Activated CD4-positive, alpha-beta T cell treated with anti-CD3 and anti-CD28 coated beads, Interleukin-2, amount 50 U/mL, for 4 hours (primary cell): ENCODE data around the gene HAP1.

Source experiments
- DNase-seq, 2 experiments: peaks; one replicate each; pipeline ENCODE4 v3.0.0-alpha.2; 2020

The HAP1 gene

DNA sequence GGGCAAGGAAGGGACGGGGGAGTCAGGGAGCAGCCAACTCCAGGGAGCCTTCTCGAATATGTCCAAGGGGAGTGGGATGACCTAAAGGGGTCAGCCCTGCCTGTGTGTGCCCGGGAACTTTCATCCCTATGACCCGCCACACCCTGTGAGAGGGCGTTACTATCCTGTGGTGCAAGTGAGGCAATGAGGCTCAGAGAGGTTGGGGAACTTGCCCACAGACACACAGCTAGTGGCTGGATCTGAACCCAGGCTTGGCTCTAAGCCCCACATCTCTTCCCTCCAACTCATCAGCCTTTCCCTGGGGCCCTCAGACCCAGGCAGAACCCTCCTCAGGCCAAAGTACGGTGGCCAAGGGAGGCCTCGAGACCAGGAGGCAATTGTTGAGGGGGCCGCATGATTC lies 28.9 kb upstream of the HAP1 start:
- no peak for DNase-seq

DNA sequence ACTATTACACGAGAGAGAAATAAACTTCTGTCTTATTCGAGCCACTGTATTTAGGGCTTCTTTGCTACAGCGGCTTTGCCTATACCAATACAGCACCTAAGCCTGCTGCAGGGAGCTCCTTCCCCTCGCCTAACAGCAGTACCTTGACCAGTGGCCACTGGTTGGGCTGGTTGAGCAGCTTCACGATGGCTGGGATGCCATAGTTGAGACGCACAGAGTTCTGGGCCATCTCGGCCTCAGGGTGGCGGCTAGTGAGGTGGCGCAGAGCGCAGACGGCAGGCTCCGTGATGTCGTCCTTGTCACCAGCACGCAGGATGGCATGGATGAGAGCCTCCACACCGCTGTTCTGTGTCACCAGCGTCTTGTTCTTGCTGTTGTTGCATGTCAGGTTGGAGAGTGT lies 28.4 kb upstream of the HAP1 start:
- DNase-seq, result no peak

DNA sequence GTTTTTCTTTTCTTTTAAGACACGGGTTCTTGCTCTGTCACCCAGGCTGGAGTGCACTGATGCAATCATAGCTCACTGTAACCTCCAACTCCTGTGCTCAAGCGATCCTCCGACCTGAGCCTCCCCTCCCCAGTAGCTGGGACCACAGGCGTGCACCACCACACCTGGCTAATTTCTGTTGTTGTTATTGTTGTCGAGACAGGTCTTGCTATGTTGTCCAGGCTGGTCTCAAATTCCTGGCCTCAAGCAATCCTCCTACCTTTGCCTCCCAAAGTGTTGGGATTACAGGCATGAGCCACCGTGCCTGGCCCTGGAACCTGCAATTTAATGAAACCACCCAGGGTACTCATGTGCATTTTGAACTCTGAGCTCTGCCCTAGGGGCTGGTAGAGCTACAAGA lies 27.9 kb upstream of the HAP1 start:
- no peak for DNase-seq

DNA sequence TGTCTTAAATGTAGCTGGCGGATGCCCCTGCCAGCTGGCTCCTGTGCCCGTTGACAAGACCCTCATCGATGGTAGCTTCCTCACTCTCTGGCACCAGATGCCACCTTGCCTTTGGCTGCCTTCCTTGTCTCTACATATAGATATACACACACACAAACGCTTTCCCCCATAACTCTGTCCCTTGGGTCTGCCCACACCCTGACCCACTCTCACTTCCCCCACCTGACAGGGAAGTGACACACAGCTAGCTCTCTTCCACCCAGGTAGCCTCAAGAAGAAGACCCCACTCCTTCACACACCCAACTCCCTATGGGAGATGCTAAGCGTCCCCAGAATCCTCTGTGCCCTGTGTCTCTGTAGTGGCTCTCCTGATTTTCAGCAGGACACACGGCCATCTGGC lies 26.4 kb upstream of the HAP1 start:
- DNase-seq, result no peak

DNA sequence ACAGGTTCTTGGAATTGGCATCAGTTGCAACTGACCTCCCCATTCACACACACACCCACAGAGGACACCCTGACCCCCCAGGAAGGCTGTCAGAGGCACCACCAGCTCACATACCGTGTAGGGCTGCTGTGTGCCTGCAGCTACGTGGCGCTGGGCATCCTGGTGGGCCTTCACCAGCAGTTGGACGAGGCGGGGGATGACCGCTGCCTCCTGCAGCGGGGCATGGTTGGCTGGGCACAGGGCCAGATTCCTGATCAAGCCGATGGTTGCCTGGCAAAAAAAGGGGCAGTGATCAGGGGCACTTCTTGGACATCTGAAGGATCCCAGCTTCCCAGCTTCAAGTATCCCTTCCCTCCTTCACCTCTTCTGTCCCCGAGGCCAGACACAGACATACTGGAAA lies 24.2 kb upstream of the HAP1 start:
- DNase-seq, result no peak

DNA sequence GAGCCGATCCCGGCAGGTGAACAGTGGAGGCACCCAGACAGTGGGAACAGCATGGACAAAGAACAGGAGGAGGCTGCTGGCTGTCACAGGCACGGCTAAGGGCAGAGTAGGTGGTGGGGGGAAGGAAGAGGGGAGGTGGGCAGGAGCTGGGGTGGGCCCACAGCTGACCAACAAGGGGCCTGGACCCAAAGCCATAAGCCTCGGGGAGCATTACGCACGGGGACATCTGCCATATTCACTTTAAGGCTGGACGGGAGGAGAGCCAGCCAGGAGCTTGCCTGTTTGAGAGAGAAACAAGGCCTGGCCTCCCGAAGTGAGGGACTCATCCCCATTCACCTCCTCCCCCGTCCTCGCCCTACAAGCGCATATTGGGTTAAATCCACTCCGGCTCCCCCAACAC lies 19.6 kb upstream of the HAP1 start:
- no peak for DNase-seq

DNA sequence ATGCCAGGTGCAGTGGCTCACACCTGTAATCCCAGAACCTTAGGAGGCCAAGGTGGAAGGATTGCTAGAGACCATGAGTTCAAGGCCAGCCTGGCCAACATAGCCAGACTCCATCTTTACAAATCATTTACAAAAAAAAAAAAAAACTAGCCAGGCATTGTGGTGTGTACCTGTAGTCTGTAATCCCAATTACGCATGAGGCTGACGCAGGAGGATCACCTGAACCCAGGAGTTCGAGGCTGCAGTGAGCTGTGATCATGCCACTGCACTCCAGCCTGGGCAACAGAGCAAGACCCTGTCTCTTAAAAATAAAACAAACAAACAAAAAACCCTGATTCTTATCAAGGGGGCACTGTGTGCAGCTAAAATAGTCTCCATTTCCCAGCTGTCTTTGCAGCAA lies 16.8 kb upstream of the HAP1 start:
- DNase-seq, result no peak

DNA sequence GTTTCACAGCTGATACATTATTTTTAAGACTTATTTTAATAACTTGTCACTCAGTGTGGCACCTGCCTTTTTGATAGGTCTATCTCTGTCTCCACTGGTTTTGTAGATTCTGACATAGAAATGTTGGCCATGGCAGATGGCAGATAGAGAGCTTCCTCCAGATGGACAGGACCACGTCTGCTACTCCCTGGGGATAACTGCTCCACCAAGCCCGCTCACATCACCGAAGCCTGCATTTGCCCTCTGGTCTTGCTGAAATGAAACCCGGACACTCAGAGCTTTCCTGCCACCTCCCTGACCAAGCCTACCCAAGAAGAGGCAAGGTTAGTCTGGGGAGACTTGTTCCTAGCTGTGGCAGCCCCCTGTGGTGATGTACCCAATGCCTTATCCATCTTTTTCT lies 16.4 kb upstream of the HAP1 start:
- DNase-seq, result no peak

DNA sequence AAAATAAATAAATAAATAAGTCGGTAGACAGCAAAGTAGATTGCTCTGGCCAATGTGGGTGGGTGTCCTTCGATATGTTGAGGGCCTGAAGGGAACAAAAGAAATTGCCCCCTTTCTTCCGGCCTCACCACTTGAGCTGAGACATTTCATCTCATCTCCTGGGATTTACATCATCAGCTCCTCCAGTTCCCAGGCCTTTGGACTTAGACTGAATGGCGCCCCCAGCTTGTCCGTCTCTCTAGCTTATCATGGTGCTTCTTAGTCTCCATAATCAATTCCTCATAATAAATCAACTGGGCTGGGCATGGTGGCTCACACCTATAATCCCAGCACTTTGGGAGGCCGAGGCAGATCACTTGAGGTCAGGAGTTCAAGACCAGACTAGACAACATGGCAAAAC lies 13.8 kb upstream of the HAP1 start:
- DNase-seq, result no peak

DNA sequence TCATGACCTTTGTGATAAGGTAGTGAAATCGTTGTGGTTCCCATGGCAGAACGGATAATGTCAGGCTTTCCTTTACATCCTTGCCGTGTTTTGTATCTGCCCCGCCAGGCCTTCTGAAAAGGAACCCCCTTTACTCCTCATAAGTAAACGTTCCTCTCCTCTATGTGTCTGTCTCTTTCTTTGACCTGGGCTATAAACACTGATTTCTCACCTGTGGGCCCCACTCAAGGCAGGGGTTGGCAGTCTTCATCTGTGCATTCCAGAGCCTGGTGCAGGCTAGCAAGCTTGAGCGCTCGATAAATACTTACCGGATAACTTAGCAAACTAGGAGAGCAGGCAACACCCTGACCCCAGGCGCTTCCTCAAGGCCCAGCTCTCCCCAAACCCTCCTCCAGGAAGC lies 7.3 kb upstream of the HAP1 start:
- no peak for DNase-seq

DNA sequence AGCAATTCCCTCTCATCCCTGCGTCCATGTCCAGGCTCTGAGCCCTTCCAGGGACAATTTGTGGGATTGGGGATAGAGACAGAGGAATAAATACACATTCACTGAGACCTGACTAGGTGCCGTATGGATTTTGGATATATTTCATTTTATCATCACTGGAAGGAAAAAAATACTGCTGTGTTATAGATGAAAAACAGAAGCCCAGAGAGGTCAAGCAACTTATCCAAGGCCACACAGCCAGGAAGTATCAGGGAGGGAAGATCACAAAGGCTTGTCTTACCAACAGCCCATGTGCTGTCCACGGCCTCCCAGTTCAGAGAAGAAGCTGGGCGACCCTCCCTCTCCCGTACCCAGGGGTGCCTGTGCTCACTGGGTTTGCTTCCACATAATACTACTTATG lies 6.1 kb upstream of the HAP1 start:
- DNase-seq, result no peak

DNA sequence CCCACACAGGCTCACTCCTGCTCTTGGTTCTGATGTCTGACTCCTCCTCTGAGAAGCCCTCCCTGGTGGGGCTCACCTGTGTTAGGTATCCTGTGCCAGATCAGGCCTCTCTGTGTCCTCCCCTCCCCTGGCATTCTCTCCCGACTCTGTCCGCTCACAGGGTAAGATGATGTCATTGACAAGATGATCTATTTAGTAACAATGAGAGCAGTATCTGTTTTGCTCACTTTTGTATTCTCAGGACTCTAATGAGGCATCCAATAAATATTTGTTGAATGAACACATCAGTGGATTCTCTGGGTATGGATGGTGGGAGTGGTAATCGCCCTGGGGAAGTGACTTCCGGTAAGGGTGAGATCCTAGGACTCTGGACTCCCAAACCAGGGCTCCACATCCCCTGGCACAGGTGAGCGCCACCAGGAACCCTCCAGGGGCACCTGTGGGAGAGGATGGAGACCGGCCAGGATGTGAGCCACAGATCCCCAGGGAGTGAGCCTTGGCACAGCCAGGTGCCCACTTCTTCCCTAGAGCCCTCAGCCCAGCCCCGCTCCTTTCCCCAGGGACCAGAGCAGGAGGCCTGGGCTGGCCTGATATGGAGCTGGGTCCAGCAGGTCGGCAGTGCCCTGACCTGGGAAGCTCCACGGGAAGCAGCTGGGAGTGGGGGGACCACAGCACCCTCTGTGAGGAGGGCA lies 5.4 kb upstream of the HAP1 start:
- DNase-seq, result no peak

DNA sequence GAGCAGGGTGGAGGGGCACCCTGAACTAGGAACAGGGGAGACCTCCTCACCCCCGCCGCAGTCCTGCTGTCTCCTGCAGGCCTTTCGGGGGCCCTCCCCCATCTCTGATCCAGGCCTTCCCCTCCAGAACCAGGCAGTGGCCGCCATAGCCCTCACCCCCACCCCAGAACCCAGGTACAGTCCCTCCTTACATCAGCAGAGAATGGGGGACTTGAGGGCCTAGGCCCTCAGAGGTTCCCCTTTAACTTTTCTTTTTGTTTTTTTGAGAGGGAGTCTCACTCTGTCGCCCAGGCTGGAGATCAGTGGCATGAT lies 4.3 kb upstream of the HAP1 start:
- DNase-seq, result no peak

DNA sequence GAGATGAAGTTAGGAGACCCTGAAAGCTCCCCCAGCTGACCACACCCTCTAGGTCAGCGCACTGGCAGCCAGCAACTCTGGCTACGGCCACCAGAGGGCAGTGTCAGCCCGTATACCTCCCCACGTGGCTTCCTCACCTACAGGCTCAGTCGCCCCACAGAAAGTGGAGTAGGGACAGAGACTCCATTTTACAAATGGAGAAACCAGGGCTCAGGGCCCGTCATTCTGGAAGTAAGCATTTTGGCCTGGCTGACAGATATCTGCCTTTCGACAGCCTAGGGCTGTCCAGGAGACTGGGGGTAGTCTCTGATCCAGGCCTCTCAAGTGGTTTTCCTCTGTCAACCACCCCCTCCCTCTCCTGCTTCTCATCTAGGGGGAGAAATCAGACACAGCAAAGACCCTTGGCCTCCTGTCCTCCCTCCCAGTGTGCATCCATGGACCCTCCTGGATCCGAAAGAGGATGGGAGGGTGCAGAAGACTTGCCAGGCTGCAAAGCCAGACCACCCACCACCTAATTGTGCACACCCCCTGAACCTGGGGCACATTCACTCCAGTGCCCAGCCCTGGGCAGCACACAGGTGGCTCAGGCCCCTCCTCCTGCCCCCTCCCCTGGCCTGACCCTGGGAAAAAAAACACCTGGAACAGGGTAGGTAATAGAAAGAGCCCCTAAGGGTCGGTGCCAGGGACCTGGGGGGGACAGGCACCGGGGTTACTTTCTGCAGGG lies 3.8 kb upstream of the HAP1 start:
- peak; percentile 72 to 74 for DNase-seq

DNA sequence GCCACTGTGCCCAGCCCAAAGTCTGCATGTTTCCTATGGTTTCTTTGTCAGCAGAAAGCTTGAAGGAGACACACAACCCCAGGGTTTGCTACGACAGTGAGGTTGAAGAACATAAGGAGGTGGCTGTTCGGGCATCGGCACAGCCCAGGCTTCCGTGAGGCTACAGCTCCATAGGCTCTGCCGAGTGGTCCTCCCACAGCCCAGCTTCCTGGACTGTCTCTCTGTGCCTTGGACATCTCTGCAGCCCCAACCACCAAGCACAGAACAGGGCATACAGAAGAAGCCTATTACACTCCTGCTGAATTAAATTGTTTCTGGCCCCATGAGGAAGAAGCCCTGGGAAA lies 3.2 kb upstream of the HAP1 start:
- DNase-seq, result no peak

DNA sequence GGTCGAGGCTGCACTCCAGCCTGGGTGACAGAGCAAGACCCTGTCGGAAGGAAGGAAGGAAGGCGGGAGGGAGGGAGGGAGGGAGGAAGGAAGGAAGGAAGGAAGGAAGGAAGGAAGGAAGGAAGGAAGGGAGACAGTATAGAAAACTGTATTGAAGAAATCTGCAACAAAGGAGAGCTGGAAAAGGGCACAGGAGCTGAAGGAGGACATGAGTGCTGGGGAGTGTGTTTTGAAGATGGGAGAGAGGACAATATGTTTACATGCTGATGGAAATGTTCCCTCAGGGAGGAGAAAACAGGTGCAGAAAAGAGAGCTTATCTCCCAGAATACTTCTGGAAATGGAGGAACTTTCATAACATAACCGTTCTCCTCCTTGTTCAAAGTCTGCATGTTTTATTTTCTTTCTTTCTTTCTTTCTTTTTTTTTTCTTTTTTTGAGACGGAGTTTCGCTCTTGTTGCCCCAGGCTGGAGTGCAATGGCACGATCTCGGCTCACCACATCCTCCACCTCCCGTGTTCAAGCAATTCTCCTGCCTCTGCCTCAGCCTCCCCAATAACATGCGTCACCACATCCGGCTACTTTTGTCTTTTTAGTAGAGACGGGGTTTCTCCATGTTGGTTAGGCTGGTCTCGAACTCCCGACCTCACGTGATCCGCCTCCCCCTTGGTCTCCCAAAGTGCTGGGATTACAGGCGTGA lies 2.7 kb upstream of the HAP1 start:
- no peak for DNase-seq

DNA sequence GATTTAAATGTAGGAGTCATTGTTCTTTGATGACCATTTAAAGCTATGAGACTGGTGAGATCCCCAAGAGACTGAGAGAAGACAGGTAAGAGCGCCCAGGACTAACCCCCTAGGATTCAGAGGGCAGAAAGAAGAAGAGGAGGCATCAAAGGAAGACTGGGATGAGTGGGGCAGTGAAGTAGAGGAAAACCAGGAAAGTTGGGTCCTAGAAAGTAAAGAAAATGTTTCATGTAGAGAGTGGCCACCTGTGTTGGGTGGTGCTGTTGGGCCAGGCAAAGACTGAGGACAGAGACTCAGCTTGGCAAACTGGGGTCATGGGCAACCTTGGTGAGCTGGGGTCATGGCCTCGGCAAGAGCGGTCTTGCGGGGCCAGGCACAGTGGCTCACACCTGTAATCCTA lies 1.3 kb upstream of the HAP1 start:
- no peak for DNase-seq

DNA sequence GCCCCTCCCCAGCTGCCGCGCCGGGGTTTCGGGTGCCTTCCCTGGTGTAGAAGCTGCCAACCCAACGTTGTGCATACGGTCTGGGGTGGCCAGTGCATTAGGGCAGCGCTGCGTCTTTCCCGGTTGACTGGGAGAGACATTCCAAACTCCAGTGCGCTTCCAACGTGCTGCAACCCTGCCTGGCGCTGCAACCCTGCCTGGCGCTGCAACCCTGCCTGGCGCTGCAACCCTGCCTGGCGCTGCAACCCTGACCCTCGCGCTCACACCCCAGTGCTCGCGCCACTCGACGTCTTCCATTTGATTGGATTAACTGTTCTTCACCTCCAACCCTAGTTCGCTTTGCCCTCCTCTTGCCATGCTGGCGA lies 488 bp upstream of the HAP1 start:
- DNase-seq, result no peak

DNA sequence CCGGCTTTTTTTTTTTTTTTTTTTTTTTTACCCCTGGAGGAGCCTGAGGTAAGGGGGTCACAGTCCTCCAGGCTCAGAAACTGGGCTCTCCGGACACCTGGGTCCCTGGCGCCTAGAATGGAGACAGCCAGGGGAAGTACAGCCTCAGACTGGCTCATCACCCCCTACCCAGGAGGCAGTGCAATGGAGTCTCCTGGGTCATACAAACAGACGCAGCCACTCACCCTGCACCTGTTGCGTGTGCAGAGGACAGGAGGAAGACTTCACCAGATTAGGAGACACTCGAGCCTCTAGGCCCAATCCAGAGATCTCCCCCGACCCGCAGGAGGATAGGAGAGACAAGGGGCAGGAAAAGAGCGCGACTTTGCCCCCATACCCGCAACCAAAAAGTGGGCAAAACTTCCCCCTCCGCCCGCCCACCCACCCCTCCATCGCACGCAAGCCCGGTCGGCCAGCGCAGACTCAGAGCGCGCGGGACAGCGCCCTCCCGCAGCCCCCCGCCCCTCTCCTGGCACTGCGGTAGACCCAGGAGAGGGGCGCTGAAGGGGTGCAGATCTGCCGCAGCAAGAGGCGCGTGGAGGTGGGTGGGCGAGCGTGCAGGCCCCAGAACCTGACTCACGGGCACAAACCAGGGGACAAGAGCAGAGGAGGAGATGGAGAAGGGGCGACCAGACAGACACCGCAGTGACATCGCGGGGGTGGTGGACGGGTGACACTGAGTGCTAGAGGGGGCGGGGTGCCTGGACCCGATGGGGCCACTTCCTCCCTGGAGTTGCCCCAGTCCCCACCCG lies 900 bp downstream of the HAP1 start:
- DNase-seq, result no peak

DNA sequence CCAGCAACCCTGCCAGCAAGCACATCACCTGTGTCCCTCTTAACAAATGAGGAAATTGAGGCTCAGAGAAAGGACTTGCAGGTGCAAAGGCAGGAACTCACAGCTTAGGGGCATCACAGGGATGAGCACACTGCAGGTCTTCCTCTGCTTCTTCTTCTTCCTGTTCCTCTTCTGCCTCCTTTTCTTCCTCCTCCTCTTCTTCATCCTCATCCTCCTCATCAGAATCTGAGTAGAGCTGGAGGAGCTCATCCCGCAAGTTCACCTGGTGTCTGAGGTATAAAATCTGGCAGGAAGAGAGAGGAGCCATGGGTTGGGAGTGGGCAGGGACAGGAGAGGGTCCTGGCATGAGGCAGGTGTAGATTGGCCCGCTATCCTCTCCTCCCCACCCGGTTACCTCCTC lies 2.6 kb downstream of the HAP1 start:
- no peak for DNase-seq

DNA sequence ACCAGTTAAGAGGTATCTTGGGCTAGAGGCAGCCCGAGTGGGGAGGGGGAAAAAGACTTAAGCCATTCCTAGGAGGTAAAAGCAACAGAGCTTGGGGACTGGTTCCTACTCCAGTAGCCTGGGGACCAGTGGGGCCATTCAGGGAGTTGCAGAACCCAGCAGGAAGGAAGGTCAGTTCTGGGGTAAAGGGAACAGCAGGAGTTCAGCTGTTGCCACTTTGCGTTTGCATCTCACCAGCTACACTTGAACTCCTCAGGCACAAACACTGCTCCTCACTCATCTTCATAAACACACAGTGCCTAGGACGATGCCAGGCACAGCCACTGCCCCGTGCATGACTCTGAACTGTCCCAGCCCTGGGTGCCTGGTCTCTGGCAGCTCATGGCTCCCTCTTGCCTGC lies 4.0 kb downstream of the HAP1 start:
- no peak for DNase-seq

DNA sequence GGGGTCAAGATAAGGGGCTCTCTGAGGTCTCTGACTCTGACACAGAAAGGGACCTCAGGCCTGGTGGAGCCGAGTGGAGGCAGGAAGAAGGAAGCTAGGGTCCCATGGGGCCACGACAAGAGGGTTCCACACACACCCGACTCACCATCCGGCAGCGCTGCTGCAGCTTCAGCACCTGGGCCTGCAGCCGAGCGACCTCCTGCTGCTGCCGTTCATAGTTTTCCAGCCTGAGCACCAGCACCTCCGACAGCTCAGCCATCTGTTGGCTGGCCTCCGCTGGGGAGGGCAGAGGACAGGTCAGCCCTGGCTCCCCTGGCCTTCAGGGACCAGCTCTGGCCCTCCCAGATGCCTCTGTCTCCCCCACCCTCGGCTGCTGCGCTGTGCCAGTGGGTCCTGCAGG lies 6.4 kb downstream of the HAP1 start:
- DNase-seq, result no peak

DNA sequence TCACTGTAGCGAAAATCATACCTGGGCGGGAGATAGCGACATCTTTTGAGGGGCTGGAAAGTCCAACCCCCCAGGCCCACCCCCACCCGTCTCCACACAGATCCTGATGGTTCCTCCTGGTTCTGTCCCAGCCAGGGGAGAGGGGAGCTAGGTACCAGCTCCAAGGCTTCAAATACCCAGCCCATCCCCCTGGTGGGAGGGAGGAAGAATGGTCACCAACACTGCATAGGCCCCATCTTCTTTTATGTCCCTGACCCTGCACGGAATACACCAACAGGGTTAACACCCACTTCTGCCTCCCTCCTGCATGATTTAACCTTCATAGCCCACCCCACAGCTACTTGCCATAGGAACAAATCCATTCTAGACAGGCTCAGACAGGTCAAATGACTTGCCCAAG lies 9.3 kb downstream of the HAP1 start:
- no peak for DNase-seq

DNA sequence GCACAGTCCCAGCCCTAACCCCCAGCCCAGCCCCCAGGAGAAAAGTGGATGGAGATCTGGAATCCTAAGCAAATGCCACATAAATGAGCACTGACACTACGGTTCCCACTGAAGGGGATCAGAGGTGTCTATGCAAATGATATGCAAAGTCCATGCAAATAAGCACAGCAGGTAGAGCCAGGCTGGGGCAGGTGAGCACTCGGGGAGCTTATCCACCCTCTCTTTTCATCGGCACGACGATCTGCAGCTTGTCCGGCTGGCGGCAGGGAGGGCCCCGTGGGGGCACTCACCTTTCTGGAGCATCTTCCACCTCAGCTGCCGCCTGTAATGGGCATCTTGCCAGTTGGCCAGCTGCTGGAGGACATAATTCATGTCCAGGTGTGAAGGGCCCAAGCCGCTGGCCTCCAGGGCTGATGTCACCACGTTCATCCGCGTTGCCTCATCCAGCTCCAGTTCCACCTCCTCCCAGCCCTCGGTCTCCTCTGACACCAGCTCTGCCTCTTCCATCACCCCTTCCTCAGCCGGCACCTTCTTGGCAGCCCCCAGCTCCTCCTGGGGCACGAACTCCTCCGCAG lies 9.9 kb downstream of the HAP1 start:
- no peak for DNase-seq
